ENCODE data around the gene TMED4.

- TF ChIP-seq EZH2 (IDR thresholded peaks at IDR 0.05; ENCODE audit: low read length), result no peak
- no peak for TF ChIP-seq CTCF (optimal IDR thresholded peaks at IDR 0.05 in 1 of 3, IDR thresholded peaks at IDR 0.05 in 1 of 3, conservative IDR thresholded peaks at IDR 0.05 in 1 of 3; ENCODE audit: extremely low read depth in 1 of 3, insufficient read depth in 2 of 3, low read length in 3 of 3)
Observed at GRCh38 chr7:44534087-44534486, 47.9 kb downstream of the TMED4 start.

All from keratinocyte (primary cell).